ENCODE data around the gene SLC6A17. TPM values are rescaled to one million over a fixed set of nuclear protein-coding genes. Genes with fewer than 3 reads are reported as not detected.

Gene SLC6A17
- total RNA-seq, 1 donor from 2014 or later: 1.7 TPM

DNA sequence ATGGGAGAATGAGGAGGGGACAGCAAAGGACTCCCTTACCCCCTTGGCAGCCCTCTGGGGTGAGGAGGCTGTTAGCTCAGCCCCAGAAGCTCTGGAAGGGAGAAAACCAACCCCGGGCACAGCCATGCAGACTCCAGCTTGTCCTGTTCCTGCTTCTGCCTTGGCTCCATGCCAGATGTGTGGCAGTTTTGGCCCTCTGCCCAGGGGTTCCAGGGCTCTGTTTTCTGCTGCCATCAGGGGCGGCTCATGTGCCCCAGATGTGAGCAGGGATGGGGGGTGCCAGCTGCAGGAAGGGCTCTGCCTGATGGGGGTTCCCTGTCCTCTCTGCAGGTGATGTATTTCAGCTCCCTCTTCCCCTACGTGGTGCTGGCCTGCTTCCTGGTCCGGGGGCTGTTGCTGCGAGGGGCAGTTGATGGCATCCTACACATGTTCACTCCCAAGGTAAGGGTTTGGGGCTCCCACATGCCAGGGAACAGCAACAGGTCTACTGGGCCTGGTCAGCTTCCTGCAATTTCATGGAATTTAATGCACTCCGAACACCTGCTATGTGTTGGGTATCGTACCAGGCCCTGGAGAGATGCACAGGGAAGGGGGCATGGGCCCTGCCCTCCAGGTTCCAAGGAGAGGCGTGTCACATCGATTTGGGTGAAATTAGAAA lies 26.1 kb downstream of the SLC6A17 start:
- TF ChIP-seq POLR2A (IDR thresholded peaks at IDR 0.05) (no peak), POLR2AphosphoS5 (IDR thresholded peaks at IDR 0.05; ENCODE audit: insufficient read depth in 1 of 2, low read depth in 1 of 2) (no peak), CTCF (IDR thresholded peaks at IDR 0.05) (no peak)
- intact Hi-C loops (cut with DNase I): no loop called here
- H3K27ac ChIP-seq: no peak overlapping the region
- H3K9me3 ChIP-seq: no peaks in the 10 kb centered on the region
- no peaks in the 10 kb centered on the region for H3K27me3 ChIP-seq
- no peaks in the 10 kb centered on the region for H3K36me3 ChIP-seq
- no peak overlapping the region for H3K4me3 ChIP-seq
- DNase-seq (ENCODE audit: extremely low spot score in 2 of 2): no peak
- no peaks in the 10 kb centered on the region for H3K4me1 ChIP-seq

DNA sequence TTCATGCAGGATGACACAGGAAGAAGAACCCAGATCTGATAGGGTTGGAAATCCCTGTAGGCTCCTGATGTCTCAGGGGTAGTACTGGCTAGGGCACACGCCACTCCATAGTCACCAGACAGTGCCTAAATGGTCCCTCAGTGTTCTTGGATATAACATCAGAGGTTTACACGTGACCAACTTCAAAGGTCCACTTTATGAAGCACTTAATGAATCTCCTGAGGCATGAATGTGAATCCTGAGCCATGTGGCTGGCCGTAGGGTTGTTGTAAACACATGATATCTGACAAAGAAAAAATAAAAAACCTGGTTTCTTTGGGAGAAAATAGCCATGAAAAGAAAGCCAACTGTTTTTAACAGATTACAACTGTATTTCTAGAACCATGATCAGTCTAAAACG lies 27.5 kb downstream of the SLC6A17 start:
- intact Hi-C loops (cut with DNase I): no loop called here
- H3K4me1 ChIP-seq: no peaks in the 10 kb centered on the region
- no peak overlapping the region for H3K27ac ChIP-seq
- H3K4me3 ChIP-seq: no peak overlapping the region
- DNase-seq (ENCODE audit: extremely low spot score in 2 of 2): no peak
- TF ChIP-seq POLR2A (IDR thresholded peaks at IDR 0.05): no peak
- TF ChIP-seq CTCF (IDR thresholded peaks at IDR 0.05): no peak
- no peak for TF ChIP-seq POLR2AphosphoS5 (IDR thresholded peaks at IDR 0.05; ENCODE audit: insufficient read depth in 1 of 2, low read depth in 1 of 2)
- no peaks in the 10 kb centered on the region for H3K27me3 ChIP-seq
- no peaks in the 10 kb centered on the region for H3K9me3 ChIP-seq
- H3K36me3 ChIP-seq: no peaks in the 10 kb centered on the region

DNA sequence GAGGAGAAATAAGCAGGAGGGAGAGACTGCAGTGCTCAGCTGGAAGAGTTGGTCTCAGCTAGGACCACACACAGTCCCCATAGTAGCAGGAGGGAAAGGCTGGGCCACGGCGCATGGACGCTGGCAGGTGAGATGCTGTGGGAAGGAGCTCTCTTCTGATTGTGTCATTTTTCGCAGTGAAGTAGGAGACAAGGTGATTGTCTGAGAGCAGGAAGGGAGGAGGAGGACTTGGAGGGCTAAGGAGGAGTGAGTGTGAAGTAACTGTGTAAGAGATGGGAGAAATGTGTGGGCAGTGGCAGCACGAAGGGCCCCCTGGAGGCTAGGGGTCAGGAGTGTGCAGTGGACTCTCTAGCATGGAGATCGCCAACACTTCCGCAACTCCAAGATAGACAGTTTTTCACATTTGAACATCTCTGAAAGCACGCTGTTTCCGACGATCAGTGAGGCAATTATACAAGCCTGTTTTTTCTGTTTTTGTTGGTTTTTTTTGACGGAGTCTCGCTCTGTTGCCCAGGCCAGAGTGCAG lies 33.4 kb downstream of the SLC6A17 start:
- Histone ChIP-seq H3K27ac (no peak overlapping the region), H3K36me3 (no peaks in the 10 kb centered on the region), H3K4me3 (no peak overlapping the region), H3K27me3 (no peaks in the 10 kb centered on the region), H3K9me3 (no peaks in the 10 kb centered on the region), H3K4me1 (peaks cover 18% of the 10 kb centered on the region)
- intact Hi-C loops (cut with DNase I): no loop called here
- TF ChIP-seq CTCF (IDR thresholded peaks at IDR 0.05) (no peak), POLR2AphosphoS5 (IDR thresholded peaks at IDR 0.05; ENCODE audit: insufficient read depth in 1 of 2, low read depth in 1 of 2) (no peak), POLR2A (IDR thresholded peaks at IDR 0.05) (no peak)
- no peak for DNase-seq (ENCODE audit: extremely low spot score in 2 of 2)

GRCh38 chr1:110184446-110184845 lies 34.2 kb downstream of the SLC6A17 start:
- no peak for DNase-seq (ENCODE audit: extremely low spot score in 2 of 2)
- intact Hi-C loops (cut with DNase I): no loop called here
- H3K36me3 ChIP-seq: no peaks in the 10 kb centered on the region
- H3K27me3 ChIP-seq: no peaks in the 10 kb centered on the region
- TF ChIP-seq POLR2AphosphoS5 (IDR thresholded peaks at IDR 0.05; ENCODE audit: insufficient read depth in 1 of 2, low read depth in 1 of 2) (no peak), POLR2A (IDR thresholded peaks at IDR 0.05) (no peak), CTCF (IDR thresholded peaks at IDR 0.05) (no peak)
- H3K4me1 ChIP-seq: peaks cover 19% of the 10 kb centered on the region
- no peaks in the 10 kb centered on the region for H3K9me3 ChIP-seq
- no peak overlapping the region for H3K27ac ChIP-seq
- no peak overlapping the region for H3K4me3 ChIP-seq

- intact Hi-C loops (cut with DNase I): no loop called here
- H3K36me3 ChIP-seq: no peaks in the 10 kb centered on the region
- H3K4me3 ChIP-seq: no peak overlapping the region
- no peak for TF ChIP-seq CTCF (IDR thresholded peaks at IDR 0.05)
- no peak for TF ChIP-seq POLR2A (IDR thresholded peaks at IDR 0.05)
- TF ChIP-seq POLR2AphosphoS5 (IDR thresholded peaks at IDR 0.05; ENCODE audit: insufficient read depth in 1 of 2, low read depth in 1 of 2): no peak
- DNase-seq (ENCODE audit: extremely low spot score in 2 of 2): no peak
- H3K27ac ChIP-seq: no peak overlapping the region
- no peaks in the 10 kb centered on the region for H3K27me3 ChIP-seq
- H3K9me3 ChIP-seq: no peaks in the 10 kb centered on the region
- H3K4me1 ChIP-seq: peaks cover 19% of the 10 kb centered on the region
Observed at GRCh38 chr1:110185181-110185580, 34.9 kb downstream of the SLC6A17 start.
